ENCODE data around the gene POLR1A.

GRCh38 chr2:86052676-86053075 is 53.0 kb downstream of the POLR1A start:
- TF ChIP-seq CTCF (IDR thresholded peaks at IDR 0.05; ENCODE audit: low read depth, low read length, poor library complexity, severe bottlenecking) (no peak), EZH2phosphoT487 (IDR thresholded peaks at IDR 0.05; ENCODE audit: borderline replicate concordance, low read length) (no peak)
